Placental epithelial cell (primary cell): ENCODE measurements around the gene PIK3CB. TPM values are rescaled to one million over a fixed set of nuclear protein-coding genes. Genes with fewer than 3 reads are reported as not detected.

Source experiments
- total RNA-seq: library from RNA; depleted of rRNA; stranded (reverse); fragments of >200 nt; gene quantifications from 2 replicates; pipeline ENCODE4 v1.2.3, GENCODE V29; 2012

PIK3CB gene
- total RNA-seq: 7.5 and 9.9 TPM in 2 replicates

DNA sequence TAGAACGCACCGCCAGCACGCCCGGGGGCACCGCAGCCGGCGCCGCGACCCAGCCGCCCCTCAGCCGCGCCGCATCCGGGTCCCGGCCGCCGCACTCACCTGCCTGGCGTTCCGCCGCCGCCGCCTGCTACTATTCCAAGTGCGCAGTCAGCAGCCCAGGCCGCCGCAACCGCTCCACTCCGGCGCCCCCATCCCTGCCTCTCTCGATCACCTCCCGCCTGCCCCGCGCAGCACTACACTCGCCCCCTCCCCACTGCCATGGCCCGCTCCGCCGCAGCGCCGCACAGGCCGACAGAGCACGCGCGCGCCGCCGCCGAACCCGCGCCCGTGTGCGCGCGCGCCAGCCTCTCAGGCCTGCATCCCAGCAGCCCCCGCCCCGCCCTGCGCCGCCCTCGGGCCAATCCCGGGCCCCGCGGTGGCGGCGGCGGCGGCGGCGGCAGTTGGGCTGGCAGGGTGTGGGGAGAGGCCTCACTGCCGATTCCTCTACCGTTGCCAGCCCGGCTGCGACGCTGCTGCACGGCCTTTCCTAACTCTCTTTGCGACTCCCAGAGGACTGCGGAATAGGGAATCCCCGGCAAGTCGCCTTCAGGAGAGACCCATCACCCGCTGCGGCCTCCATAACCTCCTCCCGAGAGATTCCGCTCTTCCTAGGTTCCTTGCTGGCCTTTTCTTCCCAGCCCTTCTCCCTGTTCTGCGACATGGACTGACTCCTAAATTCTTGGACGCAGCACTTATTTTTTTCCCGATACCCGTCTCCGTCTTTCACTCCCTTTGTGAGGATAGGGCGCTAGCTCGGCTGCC is at the start of gene PIK3CB:
PIK3CB (minus strand) TSS at position 333 of the 801 bp plus-strand sequence. CDS start 75,585 bp downstream, outside the sequence.

DNA sequence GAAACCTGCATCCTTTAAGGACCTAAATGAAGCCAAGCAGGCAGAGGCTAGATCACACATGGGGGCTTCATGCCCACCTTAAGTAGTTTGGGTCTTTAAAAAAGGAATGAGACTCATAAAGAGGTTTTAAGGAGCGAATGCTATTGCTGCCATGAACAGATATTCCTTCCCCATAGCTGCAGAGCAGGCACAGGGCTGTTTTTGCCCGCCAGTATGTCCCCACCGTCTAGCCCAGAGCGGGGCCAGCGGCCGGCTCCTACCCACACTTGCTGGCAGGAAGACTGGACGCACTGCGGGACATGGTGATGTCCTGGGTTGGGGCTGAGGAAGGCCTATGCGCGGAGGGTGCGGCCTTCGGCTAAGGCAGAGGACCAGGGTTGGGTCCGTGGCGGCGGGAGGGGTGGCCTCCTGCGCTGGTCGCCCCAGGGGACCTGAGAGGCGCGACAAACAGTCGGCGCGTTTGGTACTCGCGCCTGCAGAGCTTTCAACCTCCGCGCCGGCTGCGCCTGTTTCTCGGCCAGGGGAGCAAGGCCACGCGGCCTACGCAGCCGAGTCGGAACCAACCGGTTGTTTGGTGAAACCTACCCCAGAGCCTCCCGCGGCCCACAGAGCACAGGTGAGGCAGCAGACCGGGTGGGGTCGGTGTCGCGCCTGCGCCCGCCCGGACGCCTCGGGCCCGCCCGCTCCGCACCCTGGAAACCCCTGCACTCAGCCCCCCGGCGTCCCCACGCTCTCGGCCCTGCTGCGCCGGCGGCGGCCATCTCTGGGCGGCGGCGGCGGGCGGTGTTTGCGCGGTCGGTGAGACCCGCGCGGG is 226.2 kb downstream of the PIK3CB start, which contains the start of gene FAIM:
FAIM (plus strand) TSS at position 450 of the 814 bp plus-strand sequence. CDS start 10,956 bp downstream, outside the sequence.

Other genes with a start within 250 kb of the PIK3CB start
- 20.0 and 21.2 TPM in 2 replicates for gene CEP70, start 240.7 kb downstream of the PIK3CB start, total RNA-seq
- 7.1 and 15.6 TPM in 2 replicates for gene FAIM, start 226.2 kb downstream of the PIK3CB start, total RNA-seq
- gene FOXL2, start 112.2 kb upstream of the PIK3CB start, total RNA-seq: 0.79 and 1.2 TPM in 2 replicates
- gene FOXL2NB, start 112.3 kb upstream of the PIK3CB start, total RNA-seq: 0.79 and 1.4 TPM in 2 replicates
- gene PRR23A, start 171.3 kb upstream of the PIK3CB start, total RNA-seq: not detected in 2 replicates
- not detected in 2 replicates for gene PRR23B, start 186.0 kb upstream of the PIK3CB start, total RNA-seq
- gene PRR23C, start 210.0 kb upstream of the PIK3CB start, total RNA-seq: not detected in 2 replicates